Mesodermal cell (in vitro differentiated cells): ENCODE measurements around the gene IPO7.
A peak's percentile ranks its signal among the peaks of the same experiment; 100 is the strongest.

Experiments used
- H3K27ac ChIP-seq: 2 replicates; pipeline ENCODE4 v1.7.0; 2013; ENCODE audit warnings: mild to moderate bottlenecking, low read depth, low read length, moderate library complexity; ENCODE audit not compliant: severe bottlenecking
- H3K36me3 ChIP-seq: 2 replicates; pipeline ENCODE4 v1.7.1; 2013; ENCODE audit warnings: mild to moderate bottlenecking, low read length, moderate library complexity; ENCODE audit not compliant: control insufficient read depth, insufficient read depth
- H3K4me1 ChIP-seq: one replicate; pipeline ENCODE4 v1.7.1; 2013; ENCODE audit warnings: mild to moderate bottlenecking, low read length; ENCODE audit not compliant: insufficient read depth, control insufficient read depth, poor library complexity, severe bottlenecking
- H3K4me3 ChIP-seq: 2 replicates; pipeline ENCODE4 v1.7.0; 2013; ENCODE audit warnings: low read length, control low read depth, mild to moderate bottlenecking; ENCODE audit not compliant: insufficient read depth, poor library complexity, severe bottlenecking; ENCODE audit errors: extremely low read depth
- H3K9me3 ChIP-seq: 2 replicates; pipeline ENCODE4 v1.7.1; 2013; ENCODE audit warnings: mild to moderate bottlenecking, low read length, moderate library complexity; ENCODE audit not compliant: control insufficient read depth
- WGBS, 2 experiments: methylation state at CpG; one replicate each; pipeline ENCODE4 v1.1.5; 2013; ENCODE audit warnings: missing lambda C conversion rate in 2 of 2; ENCODE audit not compliant: insufficient coverage in 2 of 2; 5-methylcytosine and 5-hydroxymethylcytosine counted together

Gene IPO7

DNA sequence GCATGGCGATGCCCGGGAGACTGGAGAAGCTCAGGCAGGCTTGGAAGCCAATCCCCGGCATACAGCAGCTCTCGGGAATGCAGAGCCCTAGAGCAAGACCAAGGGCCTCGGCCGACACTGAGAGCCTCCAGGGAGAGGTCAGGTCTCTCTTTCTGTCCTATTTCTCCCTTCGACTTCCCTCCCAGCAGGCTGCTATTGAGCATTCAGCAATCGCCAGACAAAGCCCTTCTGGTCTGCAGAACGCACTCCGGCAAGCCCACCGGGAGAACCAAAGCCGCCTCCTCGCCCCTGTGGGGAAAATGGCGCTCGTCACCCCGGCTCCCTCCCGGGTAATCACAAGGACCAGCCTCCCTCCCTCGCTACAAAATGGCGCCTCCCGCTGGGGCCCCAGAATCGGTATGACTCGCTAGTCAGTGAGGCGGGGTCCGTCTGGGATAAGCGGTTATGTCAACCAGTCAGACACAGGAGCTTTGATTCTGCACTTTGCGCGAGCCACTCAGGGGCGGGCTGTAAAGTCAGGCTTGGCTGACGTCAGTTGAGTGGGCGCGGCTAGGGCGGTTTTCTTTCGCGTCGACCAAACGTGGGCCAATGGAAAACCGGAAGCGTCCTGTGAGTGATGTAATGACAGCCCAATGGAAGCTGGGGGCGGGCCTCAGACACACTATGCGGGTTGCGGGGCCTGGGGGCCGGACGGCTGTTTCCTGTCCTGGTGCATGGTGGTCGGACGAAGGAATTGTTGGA is 76.0 kb downstream of the IPO7 start, which contains the start of gene ZNF143:
Gene ZNF143, plus strand, starts transcription at position 691 of the 741 bp plus-strand sequence. CDS start 10,297 bp downstream, outside the sequence.
- 0 to 1% methylated on average over 41 of the region's 45 CpGs for WGBS, 2 experiments
- H3K36me3 ChIP-seq: no peaks in the 10 kb centered on the region

DNA sequence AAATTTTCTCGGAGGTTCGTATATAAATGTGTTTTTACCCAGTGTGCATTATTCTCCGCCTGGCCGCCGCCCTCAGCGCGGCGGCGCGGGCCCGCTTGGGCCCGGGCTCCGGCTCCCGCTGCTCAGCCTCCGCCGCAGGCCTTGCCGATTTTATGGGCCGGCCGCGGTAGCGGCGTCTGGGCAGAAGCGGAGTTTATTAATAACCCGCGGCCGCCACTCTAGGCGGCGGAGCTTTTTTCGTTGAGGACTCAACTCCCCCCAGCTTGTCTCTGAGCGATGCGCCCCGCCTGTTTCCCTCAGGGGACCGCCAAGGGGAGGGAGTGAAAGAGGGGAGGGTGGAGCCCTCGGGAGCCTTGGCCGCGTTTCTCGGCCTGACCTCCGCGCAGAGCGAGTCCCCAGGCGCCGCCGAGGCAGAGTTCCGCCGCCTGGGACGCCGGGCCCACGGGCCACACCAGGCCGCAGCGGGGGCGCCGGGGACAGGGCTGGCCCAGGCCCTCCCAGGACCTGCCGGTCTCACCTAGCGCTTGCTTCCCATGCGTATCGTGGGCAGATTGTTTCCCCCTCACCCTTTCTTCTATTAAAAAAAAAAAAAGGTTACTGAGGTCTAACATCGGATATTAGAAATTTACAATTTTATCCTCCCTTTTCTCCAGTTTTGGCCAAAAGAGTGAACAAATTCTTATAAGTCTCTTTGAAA is 76.8 kb downstream of the IPO7 start:
- Histone ChIP-seq H3K36me3 (no peaks in the 10 kb centered on the region), H3K27ac (peak overlapping the region; percentile 99), H3K4me1 (peaks cover 4% of the 10 kb centered on the region), H3K9me3 (no peaks in the 10 kb centered on the region), H3K4me3 (peak overlapping the region; percentile 76)
- WGBS, 2 experiments: 0% methylated on average over 30 to 43 of the region's 57 CpGs

More for the DNA sequence above, 76.0 kb downstream of the IPO7 start, which contains the start of gene ZNF143:
- peaks cover 4% of the 10 kb centered on the region for H3K4me1 ChIP-seq
- no peaks in the 10 kb centered on the region for H3K9me3 ChIP-seq
- H3K4me3 ChIP-seq: peak within 1 kb of the TSS; percentile 76
- peak within 1 kb of the TSS; percentile 99 for H3K27ac ChIP-seq

DNA sequence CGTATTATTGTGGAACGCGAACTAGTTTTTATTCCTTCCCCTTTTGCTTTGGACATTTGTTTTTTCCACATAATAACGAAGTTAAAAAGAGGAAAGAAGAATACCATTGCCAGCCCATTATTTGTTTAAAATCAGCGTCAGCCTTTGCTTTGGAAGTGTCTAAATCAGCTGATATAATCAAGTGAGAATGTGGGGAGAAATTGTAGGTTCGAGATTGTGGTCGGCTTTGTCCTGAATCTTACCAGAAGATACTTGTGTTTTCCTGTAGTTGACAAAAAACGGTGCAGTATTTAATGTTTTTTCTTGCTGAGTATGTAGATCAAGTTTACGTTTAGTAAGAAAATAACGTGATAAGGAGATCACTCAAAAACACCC is 77.3 kb downstream of the IPO7 start:
- Histone ChIP-seq H3K4me1 (peaks cover 4% of the 10 kb centered on the region), H3K36me3 (no peaks in the 10 kb centered on the region), H3K27ac (peak overlapping the region; percentile 99), H3K4me3 (peak overlapping the region; percentile 76), H3K9me3 (no peaks in the 10 kb centered on the region)
- 18 to 60% methylated on average over 2 to 4 of the region's 10 CpGs for WGBS, 2 experiments

DNA sequence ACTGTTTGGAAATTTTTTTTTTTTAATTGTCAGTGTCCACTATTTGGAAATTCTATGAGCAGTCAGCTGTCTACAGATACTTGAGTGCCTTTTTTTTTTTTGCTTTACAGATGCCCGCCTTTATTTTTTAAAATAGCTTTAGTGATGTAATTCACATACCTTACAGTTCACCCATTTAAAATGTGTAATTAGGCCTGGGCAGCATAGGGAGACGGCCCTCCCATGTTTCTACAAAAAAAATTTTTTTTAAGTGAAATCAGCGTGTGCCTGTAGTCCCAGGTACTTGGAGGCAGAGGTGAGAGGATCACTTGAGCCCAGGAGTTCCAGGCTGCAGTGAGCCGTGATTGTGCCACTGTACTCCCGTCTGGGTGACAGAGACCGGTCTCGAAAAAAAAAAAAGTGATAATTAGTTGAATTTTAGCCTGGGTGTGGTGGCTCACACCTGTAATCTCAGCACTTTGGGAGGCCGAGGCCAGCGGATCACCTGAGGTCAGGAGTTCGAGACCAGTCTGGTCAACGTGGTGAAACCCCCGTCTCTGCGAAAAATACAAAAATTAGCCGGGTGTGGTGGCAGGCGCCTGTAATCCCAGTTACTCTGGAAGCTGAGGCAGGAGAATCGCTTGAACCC is 77.8 kb downstream of the IPO7 start:
- Histone ChIP-seq H3K36me3 (no peaks in the 10 kb centered on the region), H3K27ac (peak overlapping the region; percentile 99), H3K4me3 (peak overlapping the region; percentile 76), H3K4me1 (peaks cover 4% of the 10 kb centered on the region), H3K9me3 (no peaks in the 10 kb centered on the region)
- 92 to 95% methylated on average over 14 to 15 of the region's 16 CpGs for WGBS, 2 experiments

DNA sequence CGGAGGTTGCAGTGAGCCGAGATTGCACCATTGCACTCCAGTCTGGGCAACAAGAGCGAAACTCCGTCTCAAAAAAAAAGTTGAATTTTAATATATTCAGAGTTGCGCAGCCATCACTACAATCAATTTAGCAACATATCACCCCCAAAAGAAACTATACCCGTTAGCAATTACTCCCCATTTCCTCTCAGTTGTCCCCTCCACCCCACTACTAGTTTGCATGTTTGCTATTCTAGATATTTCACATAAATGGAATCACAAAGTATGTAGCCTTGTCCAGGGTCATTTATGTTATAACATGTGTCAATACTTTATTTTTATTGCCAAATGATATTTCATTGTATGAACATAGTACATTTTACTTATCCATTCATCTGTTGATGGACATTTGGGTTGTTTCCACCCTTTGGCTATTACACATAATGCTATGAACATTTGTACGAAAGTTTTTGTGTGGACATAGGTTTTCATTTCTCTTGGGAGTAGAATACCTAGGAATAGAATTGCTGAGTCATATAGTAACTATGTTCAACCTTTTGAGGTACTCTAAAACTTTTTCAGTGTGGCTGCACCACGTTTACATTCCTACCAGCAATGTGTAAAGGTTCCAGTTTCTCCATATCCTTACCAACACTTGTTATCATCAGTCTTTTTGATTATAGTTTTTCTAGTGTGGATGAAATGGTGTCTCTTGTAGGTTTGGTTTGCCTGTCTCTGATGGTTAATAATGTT is 78.5 kb downstream of the IPO7 start:
- H3K36me3 ChIP-seq: peaks cover 2% of the 10 kb centered on the region
- WGBS, 2 experiments: 96 to 97% methylated on average over 3 of the region's 8 CpGs
- H3K9me3 ChIP-seq: no peaks in the 10 kb centered on the region
- H3K27ac ChIP-seq: no peak overlapping the region
- H3K4me1 ChIP-seq: peaks cover 4% of the 10 kb centered on the region
- no peak overlapping the region for H3K4me3 ChIP-seq

DNA sequence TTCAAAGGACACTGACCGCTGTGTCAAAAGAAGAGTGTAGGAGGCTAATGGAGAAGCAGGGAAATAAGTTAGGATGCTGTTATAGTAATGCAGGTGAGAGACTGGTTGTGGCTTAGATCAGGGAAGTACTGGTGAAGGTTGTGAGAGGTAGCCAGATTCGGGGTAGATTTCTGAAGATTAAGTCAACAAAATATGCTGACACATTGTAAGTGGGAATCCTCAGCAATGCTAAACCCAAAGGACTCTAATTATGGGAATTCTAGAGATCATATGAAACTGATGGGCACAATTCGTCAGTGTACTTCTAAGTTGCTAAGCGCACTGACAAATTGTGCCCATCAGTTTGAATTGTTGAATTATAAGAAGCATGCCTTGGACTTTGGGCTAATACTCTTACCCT is 86.3 kb downstream of the IPO7 start:
- Histone ChIP-seq H3K4me1 (peaks cover 8% of the 10 kb centered on the region), H3K4me3 (no peak overlapping the region), H3K9me3 (no peaks in the 10 kb centered on the region), H3K36me3 (peaks cover 56% of the 10 kb centered on the region), H3K27ac (no peak overlapping the region)
- 94 to 96% methylated on average over 3 to 4 of the region's 4 CpGs for WGBS, 2 experiments

DNA sequence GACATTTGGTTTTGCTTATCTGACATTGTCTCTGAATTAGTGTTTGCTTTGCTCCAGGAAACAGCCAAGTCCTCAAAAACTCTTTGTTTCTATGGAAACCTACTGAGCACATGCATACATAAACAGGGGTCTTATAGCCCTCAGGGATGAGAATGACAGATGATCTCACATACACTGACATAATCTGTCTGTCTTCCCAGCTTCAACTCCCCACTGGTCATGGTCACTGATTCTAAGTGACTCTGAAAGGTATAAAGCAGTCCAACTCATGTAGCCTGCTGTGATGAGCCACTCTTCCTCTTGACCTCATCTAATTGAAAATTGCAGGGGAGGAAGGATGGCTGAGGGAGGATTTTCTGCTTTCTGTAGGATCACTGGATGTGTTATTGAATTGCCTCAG is 89.0 kb downstream of the IPO7 start:
- peak overlapping the region; percentile 59 for H3K27ac ChIP-seq
- peaks cover 8% of the 10 kb centered on the region for H3K4me1 ChIP-seq
- H3K36me3 ChIP-seq: peaks cover 69% of the 10 kb centered on the region
- no peak overlapping the region for H3K4me3 ChIP-seq
- H3K9me3 ChIP-seq: no peaks in the 10 kb centered on the region

DNA sequence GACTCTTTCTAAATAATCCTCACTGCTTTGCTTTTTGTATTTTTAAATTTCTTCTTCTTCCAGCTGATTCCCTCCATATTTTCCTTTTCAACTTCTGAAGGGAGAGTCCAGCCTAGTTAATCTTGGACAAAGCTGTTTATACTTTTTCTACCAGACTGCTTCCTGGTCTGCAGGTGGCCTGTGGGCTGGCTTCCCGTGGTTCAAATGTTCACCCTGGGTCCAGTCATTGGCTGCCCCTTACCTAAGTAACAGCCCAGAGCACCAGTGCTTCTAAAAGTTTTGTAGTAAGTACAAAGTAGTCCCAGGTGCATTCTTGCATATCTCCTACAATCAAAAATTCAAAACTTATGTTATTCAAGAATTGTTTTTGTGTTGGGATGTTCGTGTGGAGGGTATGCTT is 95.4 kb downstream of the IPO7 start:
- Histone ChIP-seq H3K4me1 (no peaks in the 10 kb centered on the region), H3K9me3 (no peaks in the 10 kb centered on the region), H3K27ac (no peak overlapping the region), H3K4me3 (no peak overlapping the region), H3K36me3 (peaks cover 66% of the 10 kb centered on the region)
- 100% methylated on average over 1 of the region's 2 CpGs; no CpG with 5 or more reads in 1 of the 2 experiments for WGBS, 2 experiments

DNA sequence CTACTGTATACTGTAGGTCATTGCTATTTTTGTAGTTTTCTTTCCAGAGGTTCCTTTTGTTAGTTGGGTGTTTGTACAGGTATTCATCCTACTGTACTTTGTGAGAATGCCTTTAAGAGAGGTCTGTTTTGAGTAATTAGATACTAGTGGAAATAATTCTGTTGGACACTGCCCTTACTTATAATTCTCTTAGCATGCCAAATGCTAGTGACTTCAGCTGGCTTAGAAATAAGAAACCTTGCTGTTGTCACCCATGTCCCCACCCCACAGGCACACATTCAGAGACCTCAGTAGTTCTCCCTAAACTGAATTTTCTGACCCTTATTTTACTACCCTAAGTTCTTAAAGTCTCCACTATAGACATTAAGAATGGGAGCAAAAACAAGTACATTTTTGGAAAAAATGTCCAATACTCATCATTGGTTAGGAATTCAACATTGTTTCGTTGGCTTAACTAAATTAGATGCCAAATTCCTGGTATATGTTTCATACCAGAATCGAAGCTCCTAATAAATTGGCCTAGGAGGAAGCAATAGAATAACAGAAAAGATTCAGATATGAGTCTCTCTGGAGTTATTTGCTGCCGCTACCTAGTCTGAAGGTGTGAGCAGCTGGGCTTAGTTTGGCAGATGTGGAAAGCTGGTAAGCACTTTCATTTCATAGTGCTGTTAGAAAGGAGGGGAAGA is 104.8 kb downstream of the IPO7 start:
- WGBS, 2 experiments: 94 to 100% methylated on average over 2 to 3 of the region's 3 CpGs
- H3K9me3 ChIP-seq: no peaks in the 10 kb centered on the region
- H3K27ac ChIP-seq: no peak overlapping the region
- H3K4me3 ChIP-seq: no peak overlapping the region
- peaks cover 60% of the 10 kb centered on the region for H3K36me3 ChIP-seq
- no peaks in the 10 kb centered on the region for H3K4me1 ChIP-seq

DNA sequence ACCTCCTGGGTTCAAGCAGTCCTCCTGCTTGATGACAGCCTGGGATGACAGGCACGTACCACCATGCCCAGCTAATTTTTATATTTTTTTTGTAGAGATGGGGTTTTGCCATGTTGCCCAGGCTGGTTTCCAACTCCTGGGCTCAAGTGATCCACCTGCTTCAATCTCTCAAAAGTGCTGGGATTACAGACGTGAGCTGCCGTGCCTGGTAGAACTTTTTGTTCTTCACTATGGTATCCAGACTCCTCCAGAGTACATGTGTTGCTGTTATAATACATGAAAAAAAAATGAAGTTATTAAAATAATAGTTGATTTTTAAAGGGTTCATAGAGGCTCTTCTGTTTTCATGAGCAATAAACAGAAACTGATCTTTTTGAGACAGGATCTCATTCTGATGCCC is 105.9 kb downstream of the IPO7 start:
- H3K36me3 ChIP-seq: peaks cover 64% of the 10 kb centered on the region
- H3K27ac ChIP-seq: no peak overlapping the region
- H3K9me3 ChIP-seq: no peaks in the 10 kb centered on the region
- no peaks in the 10 kb centered on the region for H3K4me1 ChIP-seq
- no peak overlapping the region for H3K4me3 ChIP-seq
- 100% methylated on average over 1 to 2 of the region's 3 CpGs for WGBS, 2 experiments
